ENCODE results near the gene DICER1.

The DICER1 gene

DNA sequence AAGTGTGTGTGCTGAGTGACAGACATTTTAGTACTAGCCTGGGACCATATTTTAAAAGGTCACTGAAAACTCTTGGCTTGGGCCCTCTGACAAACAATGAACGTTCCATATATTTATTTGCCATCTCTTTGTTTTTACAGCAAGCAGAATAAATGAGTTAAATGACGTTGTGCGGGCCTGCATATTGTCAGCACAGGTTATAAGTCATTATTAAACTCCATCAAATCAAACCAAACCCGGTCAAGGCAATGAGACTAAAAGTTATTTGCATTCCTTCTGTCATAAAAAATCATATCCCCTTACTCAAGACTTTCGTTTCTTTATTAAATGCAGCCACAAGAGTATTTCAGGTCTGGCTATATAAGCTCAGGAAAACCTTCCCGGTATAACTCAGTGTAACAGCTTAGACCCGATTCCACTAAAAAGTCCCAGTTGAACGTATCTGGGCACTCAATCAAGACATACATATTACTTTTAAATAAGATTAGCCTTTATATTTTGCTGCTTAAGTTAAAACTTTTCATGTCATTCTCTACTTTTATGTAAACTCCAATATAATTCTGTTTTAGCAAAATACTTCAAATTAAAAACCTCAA lies 84.9 kb downstream of the DICER1 start:
- DNase-seq = no peak

DNA sequence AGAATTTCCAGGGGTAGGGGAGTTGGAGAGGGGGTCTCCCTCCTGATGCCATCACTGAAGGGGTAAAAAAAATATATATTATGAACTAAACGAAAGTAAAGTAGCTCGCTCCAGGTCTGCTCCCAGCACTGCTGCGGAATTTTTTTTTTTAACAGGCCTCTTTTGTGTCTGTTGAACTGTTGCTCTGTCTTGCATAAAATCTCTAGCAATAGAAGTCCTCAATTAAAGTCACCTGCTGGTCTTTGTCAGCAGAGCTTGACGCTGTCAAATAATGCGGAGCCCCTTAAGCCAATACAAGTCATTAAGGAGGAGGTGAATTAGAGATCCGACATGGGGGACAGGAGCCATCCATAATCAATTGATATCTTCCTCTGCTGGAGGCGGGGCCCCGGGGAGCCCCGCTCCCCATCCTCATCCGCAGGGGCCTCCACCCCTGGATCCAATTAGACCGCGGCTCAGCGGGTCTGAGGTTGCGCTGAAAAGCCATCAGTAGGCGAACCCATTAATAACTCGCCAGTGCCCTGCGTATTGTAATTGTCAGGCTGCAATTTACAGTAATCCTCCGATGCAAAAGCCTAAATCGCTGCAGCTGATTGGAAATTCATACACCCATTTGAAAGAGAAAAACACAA lies 85.6 kb downstream of the DICER1 start:
- DNase-seq = no peak

DNA sequence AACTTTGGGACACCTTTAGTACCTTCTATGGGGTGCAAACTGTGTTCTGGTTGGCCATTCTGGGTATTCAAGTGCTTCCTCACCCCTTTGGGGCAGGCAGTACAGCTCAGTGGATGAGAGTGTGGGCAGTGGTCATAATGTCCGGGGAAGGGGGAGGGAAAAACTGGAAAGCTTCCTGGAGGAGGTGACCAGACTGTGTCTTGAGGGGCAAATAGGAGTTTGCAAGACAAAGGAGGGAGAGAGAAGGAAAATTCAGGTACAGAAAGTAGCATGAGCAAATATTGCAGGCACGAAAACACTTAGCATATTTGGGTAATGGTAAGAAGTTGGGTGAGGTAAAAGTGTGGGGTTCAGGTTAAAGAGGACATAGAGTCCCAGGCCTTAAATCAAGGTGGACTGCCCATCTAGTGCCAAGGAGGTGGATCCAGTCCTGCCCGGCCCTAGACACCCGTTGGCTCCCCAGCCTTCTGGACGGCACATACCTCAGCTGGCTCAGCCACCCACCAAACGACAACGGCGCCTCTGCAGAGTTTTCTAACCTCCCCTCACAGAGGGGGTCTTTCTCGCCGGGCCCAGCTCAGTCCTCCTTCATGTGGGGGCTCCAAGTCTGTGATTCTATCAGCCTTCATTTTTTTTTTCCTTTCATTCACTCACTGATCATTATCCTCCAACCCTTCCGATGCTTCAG lies 86.4 kb downstream of the DICER1 start:
- no peak for DNase-seq

DNA sequence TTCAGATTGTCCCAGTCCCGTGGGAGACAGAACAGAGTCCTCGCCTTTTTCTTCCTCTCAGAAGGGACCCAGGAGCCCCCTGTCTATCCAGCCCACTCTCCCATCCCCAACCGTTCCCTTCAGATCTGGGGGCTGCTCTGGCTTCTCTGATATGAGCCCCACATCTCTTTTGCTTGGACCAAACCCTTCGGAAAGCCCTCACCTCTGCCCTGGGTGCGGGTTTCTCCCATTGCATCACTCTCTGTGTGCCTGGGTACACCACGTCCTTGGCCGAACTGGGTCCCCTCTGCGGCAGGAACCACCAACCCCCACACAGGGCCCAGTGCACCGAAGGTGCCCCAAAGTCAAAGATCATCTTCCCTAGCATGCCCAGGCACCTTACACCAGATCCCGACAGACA lies 87.8 kb downstream of the DICER1 start:
- no peak for DNase-seq

DNA sequence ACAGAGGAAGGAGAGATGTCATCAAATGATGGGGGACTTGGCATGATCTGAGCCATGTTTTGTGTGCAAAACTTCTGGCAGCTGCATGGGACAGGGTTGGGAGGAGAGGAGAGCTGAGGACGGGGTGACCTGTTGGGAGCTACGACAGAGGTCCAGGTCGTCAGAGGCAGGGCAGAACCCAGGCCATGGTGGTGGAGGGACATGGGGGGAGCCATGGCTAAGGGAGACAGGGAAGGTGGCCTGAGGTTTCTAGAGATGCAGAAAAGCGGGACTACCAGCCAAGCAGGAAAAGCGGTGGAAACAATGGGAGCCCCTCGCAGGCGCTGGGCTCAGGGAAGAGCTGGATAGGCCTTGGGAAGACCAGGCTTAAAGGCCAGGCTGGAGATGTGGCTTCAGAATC lies 88.3 kb downstream of the DICER1 start:
- no peak for DNase-seq

DNA sequence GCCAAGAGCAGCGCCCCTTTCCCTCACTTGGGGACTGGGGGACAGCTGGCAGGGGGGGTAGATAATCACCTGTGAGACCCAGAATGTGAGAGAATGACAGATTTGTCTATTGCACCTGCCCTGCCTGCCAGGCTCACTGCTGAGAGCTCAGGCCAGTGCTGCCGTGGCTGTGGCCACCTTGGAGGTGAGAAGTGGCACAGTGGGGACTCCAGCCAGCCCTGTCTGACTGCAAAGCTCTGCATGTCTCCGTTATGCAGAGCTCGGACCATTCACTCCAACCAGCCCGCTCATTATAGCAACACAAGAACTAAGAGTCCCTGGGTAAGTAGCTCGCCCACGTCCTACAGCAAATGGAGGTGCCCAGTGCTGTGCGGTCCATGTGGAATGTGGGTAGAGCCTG lies 88.8 kb downstream of the DICER1 start:
- DNase-seq = no peak

DNA sequence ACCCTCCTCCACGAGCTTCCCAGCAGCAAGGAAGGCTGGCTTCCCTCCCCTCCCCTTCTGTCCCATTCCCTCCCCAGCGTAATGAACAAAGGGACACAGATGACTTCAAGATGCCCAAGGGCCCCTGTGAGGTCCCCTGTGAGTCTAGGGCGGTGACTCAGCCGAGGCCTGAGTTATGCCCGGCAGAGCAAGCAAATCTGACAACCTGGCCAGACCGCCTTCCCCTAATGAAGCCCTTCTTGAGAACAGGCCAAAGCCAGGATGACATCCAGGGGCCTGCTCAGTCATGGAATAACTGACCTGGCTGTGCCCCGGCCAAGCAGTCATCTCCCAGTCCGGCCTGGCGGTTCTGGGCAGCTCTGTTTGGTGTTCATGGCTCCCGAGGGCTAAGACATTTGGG lies 89.2 kb downstream of the DICER1 start:
- no peak for DNase-seq

DNA sequence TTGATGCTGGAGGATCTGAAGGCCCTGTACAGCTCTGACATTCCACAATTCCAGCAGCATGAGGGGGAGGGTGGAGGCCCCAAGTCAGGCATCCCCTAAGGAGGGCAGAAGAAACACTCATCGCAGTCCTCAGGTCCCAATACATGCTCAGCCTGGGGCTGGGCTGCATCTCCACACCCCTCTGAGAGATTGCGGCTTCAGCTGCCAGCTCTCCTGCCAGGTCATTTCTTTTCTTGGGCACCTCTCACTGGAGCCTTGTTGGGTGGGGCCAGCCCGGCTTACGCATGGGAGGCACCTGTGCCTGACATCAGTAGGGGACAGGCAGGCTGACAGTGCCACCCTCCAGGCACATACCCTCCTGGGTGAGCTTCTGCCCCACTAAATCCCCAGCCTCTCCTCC lies 89.8 kb downstream of the DICER1 start:
- DNase-seq = no peak

DNA sequence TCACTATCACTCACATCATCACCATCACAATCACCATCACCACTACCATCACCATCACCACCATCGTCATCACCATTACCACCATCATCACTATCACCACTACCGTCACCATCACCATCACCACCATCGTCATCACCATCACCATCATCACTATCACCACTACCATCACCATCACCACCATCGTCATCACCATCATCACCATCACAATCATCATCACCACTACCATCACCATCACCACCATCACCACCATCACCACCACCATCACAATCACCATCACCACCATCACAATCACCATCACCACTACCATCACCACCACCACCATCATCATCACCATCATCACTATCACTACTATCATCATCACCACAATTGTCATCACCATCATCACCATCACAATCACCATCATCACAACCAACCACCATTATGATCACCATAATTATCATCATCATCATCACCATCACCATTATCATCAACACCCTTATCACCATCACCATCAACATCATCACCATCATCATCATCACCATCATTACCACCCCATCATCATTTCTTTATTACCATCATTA lies 90.8 kb downstream of the DICER1 start:
- DNase-seq = no peak

DNA sequence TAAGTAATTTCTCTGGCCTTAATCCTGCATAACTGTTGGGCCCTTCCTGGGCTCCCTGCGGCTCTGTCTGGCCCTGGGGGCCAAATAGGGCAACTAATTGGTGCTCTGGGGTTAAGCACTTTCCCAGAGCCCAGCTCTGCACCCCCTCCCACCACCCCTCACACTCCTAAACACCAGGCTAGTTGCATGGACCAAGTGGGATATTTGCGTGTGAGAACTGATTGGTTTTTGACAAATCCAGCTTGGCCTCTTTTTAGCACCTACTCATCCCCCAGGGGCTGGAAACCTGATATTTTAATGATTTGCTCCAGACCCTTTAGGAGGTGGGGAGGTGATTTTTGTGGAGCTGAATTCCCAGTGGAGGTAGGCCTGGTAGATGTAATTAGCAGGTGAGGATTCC lies 91.9 kb downstream of the DICER1 start:
- DNase-seq = no peak

DNA sequence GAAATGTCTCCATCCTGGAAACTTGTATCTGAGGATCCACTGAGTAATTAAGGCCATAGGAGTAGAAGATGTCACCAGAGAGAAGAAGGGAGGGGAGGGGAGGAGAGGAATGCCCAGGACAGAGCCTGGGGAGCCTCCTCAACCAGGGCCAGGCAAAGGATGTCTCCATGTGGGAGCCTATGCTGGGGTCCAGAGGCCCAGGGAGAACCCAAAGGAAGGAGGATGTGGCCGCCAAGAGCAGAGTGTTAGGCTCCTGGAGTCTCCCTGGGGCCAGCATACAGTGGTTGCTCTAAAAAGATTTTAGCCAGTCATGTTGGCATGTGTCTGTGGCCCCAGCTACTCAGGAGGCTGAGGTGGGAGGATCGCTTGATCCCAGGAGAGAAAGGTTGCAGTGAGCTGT lies 92.6 kb downstream of the DICER1 start:
- no peak for DNase-seq

DNA sequence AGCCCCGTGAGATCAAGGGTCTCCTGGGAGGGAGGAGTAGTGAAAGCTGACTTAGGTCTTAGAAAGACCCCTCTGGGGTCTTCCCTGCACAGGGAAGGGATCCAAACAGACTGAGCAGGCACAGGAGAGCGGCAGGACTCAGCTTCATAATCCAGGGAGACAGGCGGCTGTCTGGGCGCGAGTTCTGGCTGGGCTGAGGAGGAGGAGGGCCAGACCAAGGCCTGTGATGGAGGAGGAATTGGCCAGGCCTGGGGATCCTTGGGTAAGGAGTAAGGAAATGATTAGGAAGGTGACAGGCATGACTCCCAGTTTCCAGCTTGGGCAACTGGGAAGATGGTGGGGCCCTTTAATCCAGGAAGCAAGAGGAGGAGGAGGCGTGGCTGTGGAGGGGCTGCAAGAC lies 93.1 kb downstream of the DICER1 start:
- no peak for DNase-seq

DNA sequence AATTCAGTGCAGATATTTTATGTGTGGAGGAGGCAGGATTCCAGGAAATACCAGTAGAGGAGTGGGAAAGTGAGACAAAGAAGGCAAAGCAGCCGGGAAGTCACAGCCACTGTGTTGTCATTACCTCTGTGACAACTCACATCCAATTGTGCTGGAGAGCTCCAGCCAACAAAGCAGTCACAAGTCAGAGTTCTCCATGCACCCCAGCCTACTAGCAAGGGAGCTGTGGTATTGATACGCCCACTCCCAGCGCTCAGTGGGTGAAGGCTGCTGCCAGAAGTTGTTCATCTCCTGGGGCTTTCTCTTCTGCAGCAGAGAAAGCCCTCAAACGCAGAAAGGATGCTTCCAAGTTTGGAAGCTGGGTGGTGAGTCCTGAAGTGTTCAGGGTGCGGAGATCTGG lies 93.9 kb downstream of the DICER1 start:
- DNase-seq = no peak

DNA sequence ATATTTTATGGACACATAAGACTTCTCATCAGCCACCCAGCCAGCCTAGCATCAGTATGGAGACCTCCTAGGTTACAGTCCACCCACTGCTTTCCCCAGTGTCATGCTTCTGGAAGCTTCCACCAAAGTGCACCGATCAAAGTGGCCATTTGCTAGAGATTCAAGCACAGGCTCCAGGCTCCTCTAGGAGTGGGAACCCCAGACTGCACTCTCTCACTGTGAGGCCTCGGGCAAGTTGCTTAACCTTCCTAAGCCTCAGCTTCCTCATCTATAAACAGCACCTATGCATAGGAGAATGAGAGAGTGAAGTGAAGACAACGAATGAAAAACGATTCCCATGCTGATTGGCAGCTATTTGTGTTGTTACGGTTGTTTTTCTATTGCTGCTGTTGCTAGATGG lies 94.4 kb downstream of the DICER1 start:
- no peak for DNase-seq

DNA sequence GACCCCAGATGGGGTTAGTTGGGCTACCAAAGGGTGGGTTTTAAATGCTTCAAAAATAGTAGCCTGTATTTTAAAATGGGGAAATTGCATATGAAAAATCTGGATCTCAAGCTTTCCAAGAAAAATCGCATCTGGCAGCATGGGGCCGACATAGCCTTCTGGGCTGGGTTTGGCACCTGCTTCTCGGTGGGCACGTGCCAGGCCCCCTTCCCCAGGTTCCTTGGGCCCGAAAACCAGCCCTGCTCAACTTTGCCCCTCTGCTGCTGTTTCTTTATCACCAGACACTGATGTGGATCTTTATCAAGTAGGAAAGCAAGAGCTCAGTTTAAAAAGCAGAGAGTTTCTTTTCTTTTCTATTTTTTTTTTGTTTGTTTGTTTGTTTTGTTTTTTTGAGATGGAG lies 95.1 kb downstream of the DICER1 start:
- no peak for DNase-seq

DNA sequence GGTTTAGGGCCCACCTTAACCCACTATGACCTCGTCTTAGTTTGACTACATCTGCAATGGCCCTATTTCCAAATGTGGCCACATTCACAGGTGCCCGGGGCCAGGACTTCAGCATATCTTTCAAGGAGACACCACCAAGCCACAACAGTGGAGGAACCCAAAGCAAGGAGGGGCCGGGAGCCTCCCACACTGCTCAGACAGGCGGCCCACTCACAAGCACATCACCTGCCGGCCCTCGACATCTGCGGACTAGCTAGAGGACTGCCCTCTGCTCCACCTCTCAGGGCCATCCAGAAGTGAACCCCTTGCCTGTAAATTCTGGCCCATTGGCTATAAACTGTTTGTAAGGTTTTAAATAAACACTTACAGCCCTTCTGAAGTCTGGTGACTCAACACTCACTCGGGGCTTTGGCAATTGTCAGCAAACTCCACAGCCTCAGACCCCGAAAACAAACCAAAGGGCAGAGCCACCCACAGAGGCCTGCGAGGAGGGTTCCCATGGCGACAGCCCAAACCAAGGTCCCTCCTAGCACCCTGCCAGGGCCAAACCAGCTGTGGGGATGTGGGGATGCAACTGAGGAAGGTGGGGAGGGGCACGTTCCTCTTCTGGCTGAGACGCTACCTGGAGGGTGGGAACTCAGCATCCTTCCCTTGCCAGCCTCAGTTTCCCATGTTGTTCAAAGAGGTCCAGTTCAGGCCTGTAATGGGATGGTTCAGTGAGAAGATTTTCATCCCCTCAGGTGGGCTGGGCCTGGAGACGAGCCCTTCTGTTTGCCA lies 95.8 kb downstream of the DICER1 start:
- no peak for DNase-seq

DNA sequence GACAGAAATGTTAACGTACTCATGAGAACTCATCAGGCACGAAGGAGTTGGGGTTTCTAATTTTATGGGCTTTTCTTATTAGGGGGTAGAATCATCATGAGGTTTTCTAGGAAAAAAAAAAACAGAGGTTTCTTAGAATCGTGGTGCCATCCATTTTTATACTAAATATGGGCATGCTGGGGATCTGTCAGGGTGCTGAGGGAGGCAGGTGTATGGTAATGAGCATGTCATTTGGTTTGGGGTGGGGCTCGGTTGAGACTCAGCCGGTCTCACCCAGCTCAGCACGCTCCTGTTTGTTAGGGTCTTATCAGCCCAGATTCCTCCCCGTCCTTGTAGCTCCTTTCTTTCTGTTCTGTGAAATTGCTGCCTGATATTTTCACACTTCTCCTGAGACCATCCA lies 98.2 kb downstream of the DICER1 start:
- no peak for DNase-seq

DNA sequence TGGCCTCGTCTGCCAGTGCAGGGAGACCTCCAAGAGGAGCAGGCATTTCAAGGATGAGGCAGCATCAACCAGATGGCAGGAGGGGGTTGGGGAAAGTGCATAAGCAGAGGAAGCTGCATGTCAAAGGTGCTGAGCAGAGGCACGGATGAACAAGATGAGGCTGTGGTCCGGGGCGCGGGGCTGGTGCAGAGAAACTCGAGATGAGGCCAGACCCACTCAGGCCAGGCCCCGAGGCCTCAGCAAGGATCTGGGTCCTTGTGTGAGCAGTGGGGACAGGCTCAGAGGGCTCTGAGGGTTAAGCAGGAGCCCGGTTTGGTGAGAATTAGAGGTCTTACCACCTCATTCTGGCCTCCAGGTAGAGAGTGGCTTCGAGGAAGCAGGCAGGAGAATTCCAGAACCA lies 98.8 kb downstream of the DICER1 start:
- no peak for DNase-seq

DNA sequence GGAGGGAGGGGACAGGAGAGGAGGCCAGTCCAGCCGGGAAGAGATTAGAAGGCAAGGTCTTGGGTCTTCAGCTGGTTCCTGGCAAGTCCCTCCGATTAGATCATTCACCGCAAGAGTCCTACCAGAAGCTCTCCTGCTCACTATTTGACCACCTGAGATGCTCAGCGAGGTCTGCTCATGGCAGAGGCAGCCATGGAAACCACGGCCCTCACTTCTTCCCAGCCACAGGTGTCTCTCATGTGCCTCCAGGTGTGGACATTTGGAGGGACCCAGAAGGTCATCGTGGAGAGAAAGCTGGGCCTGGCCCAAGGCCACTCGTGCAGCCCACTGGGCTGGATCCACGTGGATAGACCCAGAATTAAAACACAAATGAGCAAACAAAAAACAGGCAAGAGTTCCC lies 99.5 kb downstream of the DICER1 start:
- no peak for DNase-seq

DNA sequence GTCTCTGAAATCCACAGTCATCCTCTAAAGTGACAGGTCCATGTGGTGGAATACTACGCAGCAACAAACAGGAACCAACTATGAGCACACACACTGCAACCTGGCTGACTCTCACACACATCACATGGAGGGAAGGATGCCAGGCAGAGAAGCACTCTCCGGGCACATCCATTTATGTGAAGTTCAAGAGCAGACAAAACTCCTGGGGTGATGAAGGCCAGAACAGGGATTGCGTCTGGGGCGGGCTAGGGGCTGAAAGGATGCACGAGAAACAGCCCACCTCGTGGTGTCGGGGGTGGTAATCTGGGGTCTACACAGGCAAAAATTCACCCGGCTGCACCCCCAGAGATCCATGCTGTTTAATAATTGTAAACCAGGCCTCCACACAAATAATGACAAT lies 100.2 kb downstream of the DICER1 start:
- DNase-seq = no peak

DNA sequence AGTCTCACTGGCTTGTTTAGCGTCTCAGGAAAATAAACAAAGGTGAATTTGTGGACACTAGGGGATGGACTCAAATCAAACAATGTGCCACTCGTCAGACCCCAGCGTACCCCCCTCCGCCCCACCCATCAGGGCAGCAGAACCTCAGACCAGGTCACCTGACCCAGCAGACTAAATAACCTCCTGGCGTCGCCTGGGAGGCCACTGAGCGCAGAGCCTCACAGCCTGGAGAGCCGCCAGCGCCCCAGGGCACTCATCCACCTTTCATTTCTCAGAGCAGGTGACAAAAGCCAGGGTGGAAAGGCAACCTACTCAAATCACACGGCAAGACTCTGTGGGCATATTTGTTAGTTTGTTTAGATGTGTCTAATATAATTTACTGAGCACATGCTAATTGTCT lies 100.9 kb downstream of the DICER1 start:
- no peak for DNase-seq

DNA sequence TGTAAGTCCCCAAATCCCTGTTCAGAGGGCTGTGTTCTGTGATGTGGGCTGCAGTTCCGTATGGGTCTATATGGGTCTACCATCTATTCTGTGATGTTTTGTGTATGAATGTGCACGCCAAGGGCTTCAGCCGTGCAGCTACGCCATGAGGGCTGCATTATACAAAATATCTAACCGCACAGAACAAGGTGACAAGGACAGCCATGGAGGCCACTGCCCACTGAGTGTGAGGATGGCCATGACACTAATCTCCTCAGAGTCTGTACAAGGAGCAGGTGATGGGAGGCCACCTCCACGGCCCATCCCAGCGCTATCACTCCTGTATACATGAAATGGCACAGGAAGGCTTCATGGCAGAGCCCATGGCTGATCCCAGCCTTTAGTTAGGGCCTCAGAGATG lies 102.0 kb downstream of the DICER1 start:
- no peak for DNase-seq
